GM23338 (cell line): ENCODE results near the gene KCNJ4.

Source experiments
- CREB1 ChIP-seq: fragments of 250-450 bp; sonication (Bioruptor Pico); IDR thresholded peaks from 2 replicates; pipeline ENCODE4 v1.5.0; 2020; ENCODE audit warnings: low read depth, mild to moderate bottlenecking, moderate library complexity
- ETS1 ChIP-seq: IDR thresholded peaks from 2 replicates; pipeline ENCODE4 v1.6.1; 2016; ENCODE audit warnings: antibody characterized with exemption
- EZH2 ChIP-seq: fragments of 200-600 bp; sonication (generic); IDR thresholded peaks from one replicate; pipeline ENCODE4 v1.8.0; 2017; ENCODE audit warnings: antibody characterized with exemption, mild to moderate bottlenecking, low read depth; ENCODE audit not compliant: unreplicated experiment
- POLR2AphosphoS5 ChIP-seq: IDR thresholded peaks from 2 replicates; pipeline ENCODE4 v1.6.1; 2016; ENCODE audit warnings: antibody characterized with exemption, low read depth
- TF ChIP-seq, protein P1 (sequence below), 2 experiments: fragments of 200-600 bp in 1 of 2; sonication (generic) in 1 of 2; conservative IDR thresholded peaks; 2 replicates each; pipeline versions ENCODE4 v1.5.1 to v1.6.1; 2016 to 2017; ENCODE audit warnings: antibody characterized with exemption in 2 of 2, low read depth in 2 of 2, mild to moderate bottlenecking in 2 of 2, moderate library complexity in 1 of 2
- TF ChIP-seq, protein P2 (sequence below): IDR thresholded peaks from one replicate; pipeline ENCODE4 v1.6.1; 2018; ENCODE audit warnings: antibody characterized with exemption; ENCODE audit not compliant: unreplicated experiment

DNA sequence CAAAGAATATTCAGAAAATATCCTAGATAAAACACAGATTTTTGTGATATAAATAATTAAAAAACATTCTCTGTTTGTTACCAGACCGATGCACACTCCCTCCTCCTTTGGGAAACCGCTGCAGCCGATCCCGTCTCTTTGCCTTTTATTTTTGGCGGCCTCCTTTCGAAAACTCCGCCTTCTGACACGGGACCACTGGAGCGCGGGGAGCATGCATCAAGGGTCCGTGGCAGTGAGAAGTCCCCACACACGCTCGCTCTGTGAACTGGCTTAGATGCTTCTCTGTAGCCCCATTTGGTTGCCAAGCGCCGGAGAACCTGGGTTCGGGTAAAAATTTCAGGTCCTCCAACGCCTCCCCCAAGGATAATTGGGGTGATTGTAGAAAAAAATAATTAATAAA, 34.1 kb upstream of the KCNJ4 start:
- TF ChIP-seq, protein P1, sequence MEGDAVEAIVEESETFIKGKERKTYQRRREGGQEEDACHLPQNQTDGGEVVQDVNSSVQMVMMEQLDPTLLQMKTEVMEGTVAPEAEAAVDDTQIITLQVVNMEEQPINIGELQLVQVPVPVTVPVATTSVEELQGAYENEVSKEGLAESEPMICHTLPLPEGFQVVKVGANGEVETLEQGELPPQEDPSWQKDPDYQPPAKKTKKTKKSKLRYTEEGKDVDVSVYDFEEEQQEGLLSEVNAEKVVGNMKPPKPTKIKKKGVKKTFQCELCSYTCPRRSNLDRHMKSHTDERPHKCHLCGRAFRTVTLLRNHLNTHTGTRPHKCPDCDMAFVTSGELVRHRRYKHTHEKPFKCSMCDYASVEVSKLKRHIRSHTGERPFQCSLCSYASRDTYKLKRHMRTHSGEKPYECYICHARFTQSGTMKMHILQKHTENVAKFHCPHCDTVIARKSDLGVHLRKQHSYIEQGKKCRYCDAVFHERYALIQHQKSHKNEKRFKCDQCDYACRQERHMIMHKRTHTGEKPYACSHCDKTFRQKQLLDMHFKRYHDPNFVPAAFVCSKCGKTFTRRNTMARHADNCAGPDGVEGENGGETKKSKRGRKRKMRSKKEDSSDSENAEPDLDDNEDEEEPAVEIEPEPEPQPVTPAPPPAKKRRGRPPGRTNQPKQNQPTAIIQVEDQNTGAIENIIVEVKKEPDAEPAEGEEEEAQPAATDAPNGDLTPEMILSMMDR (conservative IDR thresholded peaks at IDR 0.05; ENCODE audit: low read depth in 2 of 2), result no peak
- no peak for TF ChIP-seq CREB1
- no peak for TF ChIP-seq POLR2AphosphoS5
- no peak for TF ChIP-seq EZH2
- TF ChIP-seq, protein P2, sequence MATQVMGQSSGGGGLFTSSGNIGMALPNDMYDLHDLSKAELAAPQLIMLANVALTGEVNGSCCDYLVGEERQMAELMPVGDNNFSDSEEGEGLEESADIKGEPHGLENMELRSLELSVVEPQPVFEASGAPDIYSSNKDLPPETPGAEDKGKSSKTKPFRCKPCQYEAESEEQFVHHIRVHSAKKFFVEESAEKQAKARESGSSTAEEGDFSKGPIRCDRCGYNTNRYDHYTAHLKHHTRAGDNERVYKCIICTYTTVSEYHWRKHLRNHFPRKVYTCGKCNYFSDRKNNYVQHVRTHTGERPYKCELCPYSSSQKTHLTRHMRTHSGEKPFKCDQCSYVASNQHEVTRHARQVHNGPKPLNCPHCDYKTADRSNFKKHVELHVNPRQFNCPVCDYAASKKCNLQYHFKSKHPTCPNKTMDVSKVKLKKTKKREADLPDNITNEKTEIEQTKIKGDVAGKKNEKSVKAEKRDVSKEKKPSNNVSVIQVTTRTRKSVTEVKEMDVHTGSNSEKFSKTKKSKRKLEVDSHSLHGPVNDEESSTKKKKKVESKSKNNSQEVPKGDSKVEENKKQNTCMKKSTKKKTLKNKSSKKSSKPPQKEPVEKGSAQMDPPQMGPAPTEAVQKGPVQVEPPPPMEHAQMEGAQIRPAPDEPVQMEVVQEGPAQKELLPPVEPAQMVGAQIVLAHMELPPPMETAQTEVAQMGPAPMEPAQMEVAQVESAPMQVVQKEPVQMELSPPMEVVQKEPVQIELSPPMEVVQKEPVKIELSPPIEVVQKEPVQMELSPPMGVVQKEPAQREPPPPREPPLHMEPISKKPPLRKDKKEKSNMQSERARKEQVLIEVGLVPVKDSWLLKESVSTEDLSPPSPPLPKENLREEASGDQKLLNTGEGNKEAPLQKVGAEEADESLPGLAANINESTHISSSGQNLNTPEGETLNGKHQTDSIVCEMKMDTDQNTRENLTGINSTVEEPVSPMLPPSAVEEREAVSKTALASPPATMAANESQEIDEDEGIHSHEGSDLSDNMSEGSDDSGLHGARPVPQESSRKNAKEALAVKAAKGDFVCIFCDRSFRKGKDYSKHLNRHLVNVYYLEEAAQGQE, result no peak
- no peak for TF ChIP-seq ETS1
